Measurements from ENCODE around the gene MTM1. TPM values are rescaled to one million over a fixed set of nuclear protein-coding genes. Genes with fewer than 3 reads are reported as not detected.
A peak's percentile ranks its signal among the peaks of the same experiment; 100 is the strongest.

Gene MTM1
- total RNA-seq, 1 donor: 13.4 TPM

DNA sequence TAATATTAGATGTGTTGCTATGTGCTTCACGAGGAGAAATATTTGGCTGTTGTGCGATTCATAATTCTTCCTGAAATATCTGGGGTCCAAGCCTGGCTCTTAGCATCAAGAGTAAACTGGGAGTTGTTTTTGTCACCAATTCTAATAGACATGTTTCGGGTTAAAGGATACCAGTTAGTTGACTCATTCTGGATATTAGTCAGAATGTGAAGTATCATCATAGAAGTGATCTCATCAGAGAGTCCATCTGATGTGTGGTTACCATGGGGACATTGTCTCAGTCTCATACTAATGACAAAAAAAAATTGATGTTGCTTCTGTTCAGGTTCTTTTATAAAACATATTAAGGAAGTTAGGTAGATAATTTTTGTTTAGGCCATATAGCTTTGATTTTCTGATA, 67.5 kb downstream of the MTM1 start:
- peak; percentile 33 for DNase-seq (ENCODE audit: low read depth)
- TF ChIP-seq, protein P1, sequence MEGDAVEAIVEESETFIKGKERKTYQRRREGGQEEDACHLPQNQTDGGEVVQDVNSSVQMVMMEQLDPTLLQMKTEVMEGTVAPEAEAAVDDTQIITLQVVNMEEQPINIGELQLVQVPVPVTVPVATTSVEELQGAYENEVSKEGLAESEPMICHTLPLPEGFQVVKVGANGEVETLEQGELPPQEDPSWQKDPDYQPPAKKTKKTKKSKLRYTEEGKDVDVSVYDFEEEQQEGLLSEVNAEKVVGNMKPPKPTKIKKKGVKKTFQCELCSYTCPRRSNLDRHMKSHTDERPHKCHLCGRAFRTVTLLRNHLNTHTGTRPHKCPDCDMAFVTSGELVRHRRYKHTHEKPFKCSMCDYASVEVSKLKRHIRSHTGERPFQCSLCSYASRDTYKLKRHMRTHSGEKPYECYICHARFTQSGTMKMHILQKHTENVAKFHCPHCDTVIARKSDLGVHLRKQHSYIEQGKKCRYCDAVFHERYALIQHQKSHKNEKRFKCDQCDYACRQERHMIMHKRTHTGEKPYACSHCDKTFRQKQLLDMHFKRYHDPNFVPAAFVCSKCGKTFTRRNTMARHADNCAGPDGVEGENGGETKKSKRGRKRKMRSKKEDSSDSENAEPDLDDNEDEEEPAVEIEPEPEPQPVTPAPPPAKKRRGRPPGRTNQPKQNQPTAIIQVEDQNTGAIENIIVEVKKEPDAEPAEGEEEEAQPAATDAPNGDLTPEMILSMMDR (IDR thresholded peaks at IDR 0.05; ENCODE audit: insufficient read depth, low read depth, low read length): no peak
- H3K4me3 ChIP-seq (ENCODE audit: low read depth, low read length): no peak overlapping the region

DNA sequence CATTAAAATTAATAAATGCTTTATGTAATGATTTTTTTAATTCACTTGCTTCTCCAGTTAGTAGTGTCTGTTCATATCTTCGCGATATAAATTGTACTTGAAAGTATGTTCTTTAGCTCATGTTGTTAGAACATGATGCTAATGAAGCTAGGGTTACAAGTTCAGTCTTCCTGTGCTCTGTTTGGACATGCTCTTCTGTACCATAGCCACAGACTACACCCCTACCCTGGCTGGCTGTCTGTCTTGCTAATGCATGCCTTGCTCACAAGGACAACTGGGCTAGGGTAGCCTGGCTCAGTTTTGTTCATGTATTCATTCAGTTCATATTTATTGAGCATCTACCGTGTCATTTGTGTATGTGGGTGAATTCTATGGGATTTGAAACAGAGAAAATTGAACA, 74.0 kb downstream of the MTM1 start:
- TF ChIP-seq, protein P1 (IDR thresholded peaks at IDR 0.05; ENCODE audit: insufficient read depth, low read depth, low read length): no peak
- no peak for DNase-seq (ENCODE audit: low read depth)
- no peak overlapping the region for H3K4me3 ChIP-seq (ENCODE audit: low read depth, low read length)

DNA sequence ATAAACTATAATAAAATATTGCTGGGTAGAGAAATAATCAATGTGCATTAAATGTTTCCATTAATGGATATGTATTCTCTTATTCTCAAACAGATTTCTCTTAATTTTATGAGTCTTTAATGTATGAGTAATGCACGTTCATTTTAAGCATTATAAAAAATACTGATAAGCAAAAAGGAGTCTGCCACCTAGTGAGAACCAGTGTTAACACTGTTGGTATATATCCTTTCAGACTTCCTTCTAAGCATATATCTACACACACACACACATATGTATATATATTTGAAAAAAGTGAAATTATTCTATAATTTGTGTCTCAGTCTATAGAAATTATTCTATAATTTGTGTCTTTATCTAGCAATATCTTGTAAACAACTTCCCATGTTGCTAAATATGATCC, 74.8 kb downstream of the MTM1 start:
- TF ChIP-seq, protein P1 (IDR thresholded peaks at IDR 0.05; ENCODE audit: insufficient read depth, low read depth, low read length): peak; percentile 17
- DNase-seq (ENCODE audit: low read depth): no peak
- H3K4me3 ChIP-seq (ENCODE audit: low read depth, low read length): no peak overlapping the region

GRCh38 chrX:150643958-150644357, 75.5 kb downstream of the MTM1 start:
- no peak overlapping the region for H3K4me3 ChIP-seq (ENCODE audit: low read depth, low read length)
- TF ChIP-seq, protein P1 (IDR thresholded peaks at IDR 0.05; ENCODE audit: insufficient read depth, low read depth, low read length): no peak
- DNase-seq (ENCODE audit: low read depth): no peak

- H3K4me3 ChIP-seq (ENCODE audit: low read depth, low read length): no peak overlapping the region
- TF ChIP-seq, protein P1 (IDR thresholded peaks at IDR 0.05; ENCODE audit: insufficient read depth, low read depth, low read length): no peak
These were observed 76.0 kb downstream of the MTM1 start for GRCh38 chrX:150644422-150644821.

GRCh38 chrX:150647331-150647730, 78.9 kb downstream of the MTM1 start:
- TF ChIP-seq, protein P1 (IDR thresholded peaks at IDR 0.05; ENCODE audit: insufficient read depth, low read depth, low read length): no peak

More at GRCh38 chrX:150644422-150644821, 76.0 kb downstream of the MTM1 start:
- DNase-seq (ENCODE audit: low read depth): no peak

GRCh38 chrX:150648296-150648940, 80.0 kb downstream of the MTM1 start:
- DNase-seq (ENCODE audit: low read depth): no peak
- TF ChIP-seq, protein P1 (IDR thresholded peaks at IDR 0.05; ENCODE audit: insufficient read depth, low read depth, low read length): no peak
- no peak overlapping the region for H3K4me3 ChIP-seq (ENCODE audit: low read depth, low read length)

More at GRCh38 chrX:150647331-150647730, 78.9 kb downstream of the MTM1 start:
- H3K4me3 ChIP-seq (ENCODE audit: low read depth, low read length): no peak overlapping the region
- no peak for DNase-seq (ENCODE audit: low read depth)

All from fibroblast of villous mesenchyme (primary cell).